ENCODE measurements around the gene NLK.

GRCh38 chr17:28117304-28117703 lies 74.8 kb downstream of the NLK start:
- TF ChIP-seq POLR2A (IDR thresholded peaks at IDR 0.05; ENCODE audit: extremely low read depth, insufficient read length), result no peak
- TF ChIP-seq, protein P1, sequence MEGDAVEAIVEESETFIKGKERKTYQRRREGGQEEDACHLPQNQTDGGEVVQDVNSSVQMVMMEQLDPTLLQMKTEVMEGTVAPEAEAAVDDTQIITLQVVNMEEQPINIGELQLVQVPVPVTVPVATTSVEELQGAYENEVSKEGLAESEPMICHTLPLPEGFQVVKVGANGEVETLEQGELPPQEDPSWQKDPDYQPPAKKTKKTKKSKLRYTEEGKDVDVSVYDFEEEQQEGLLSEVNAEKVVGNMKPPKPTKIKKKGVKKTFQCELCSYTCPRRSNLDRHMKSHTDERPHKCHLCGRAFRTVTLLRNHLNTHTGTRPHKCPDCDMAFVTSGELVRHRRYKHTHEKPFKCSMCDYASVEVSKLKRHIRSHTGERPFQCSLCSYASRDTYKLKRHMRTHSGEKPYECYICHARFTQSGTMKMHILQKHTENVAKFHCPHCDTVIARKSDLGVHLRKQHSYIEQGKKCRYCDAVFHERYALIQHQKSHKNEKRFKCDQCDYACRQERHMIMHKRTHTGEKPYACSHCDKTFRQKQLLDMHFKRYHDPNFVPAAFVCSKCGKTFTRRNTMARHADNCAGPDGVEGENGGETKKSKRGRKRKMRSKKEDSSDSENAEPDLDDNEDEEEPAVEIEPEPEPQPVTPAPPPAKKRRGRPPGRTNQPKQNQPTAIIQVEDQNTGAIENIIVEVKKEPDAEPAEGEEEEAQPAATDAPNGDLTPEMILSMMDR (IDR thresholded peaks at IDR 0.05; ENCODE audit: low read depth, low read length), result no peak
- no peak for TF ChIP-seq MYC (IDR thresholded peaks at IDR 0.05; ENCODE audit: low read depth, low read length)
